ENCODE measurements around the gene ACBD6.

DNA sequence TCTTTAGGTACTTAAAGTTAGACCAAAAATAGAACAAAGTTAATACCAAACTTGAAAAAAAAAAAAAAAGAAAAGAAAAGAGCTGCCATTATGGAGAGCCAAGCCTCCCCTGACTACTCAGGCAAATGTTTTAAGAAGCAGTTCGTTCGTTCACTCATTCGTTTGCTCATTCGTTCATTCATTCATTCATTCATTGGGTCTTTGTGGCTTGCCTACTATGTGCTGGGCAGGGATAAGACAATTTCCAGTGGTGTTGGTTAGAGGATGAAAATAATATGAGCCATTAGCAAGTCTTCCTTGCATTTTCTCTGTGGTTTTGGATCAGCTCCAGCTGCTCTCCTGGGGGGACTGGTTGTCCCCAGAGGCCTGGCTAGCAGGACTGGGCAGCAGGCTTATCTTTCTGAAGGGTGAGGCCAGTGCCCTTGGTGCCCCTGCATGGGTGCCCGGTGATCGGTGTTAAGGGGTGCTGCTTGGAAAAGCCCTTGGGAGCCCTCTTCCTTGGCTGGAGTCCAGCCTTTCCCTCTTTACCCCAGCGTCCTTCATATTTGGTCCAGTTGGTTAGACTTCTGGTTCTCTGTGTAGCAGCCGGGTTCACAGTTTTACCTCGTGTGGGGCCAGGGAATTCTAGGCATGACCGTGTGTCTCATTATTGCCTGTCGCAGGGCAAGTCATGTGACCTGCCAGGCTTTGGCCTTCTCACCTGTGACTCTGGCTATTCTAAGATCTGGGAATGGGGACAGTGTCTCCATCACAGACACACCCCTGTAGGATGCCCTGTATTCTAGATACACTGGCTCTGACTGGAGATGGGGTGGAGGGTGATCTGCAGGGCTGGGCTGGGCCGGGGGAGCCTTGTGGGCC lies 239.5 kb downstream of the ACBD6 start:
- TF ChIP-seq POLR2A (IDR thresholded peaks at IDR 0.05; ENCODE audit: low read depth, low read length) (no peak), SUPT20H (IDR thresholded peaks at IDR 0.05; ENCODE audit: borderline replicate concordance, control insufficient read depth, low read depth, low read length) (no peak), SIN3A (IDR thresholded peaks at IDR 0.05; ENCODE audit: low read depth, low read length) (no peak)

All from GM12878 (cell line).